Mesenchymal stem cell (in vitro differentiated cells and primary cell): ENCODE measurements around the gene LCLAT1.

Experiments
- DNase-seq: peaks from one replicate; pipeline ENCODE4 v3.0.0-alpha.2; 2013
- H2AFZ ChIP-seq: one replicate; pipeline ENCODE4 v1.6.1; 2013; ENCODE audit warnings: low read depth, mild to moderate bottlenecking, control low read depth, inconsistent platforms, low read length, moderate library complexity
- H2AK5ac ChIP-seq: 2 replicates; pipeline ENCODE4 v1.6.1; 2013; ENCODE audit warnings: low read length, moderate library complexity, mild to moderate bottlenecking, inconsistent platforms; ENCODE audit not compliant: severe bottlenecking
- H2BK120ac ChIP-seq: one replicate; pipeline ENCODE4 v1.6.1; 2013; ENCODE audit warnings: low read depth, mild to moderate bottlenecking, inconsistent platforms, low read length, moderate library complexity
- H2BK12ac ChIP-seq, 2 experiments: one replicate each; pipeline ENCODE4 v1.6.1; 2013; ENCODE audit warnings: inconsistent platforms in 2 of 2, low read length in 2 of 2, mild to moderate bottlenecking in 2 of 2, moderate library complexity in 2 of 2, control low read depth in 1 of 2
- H2BK15ac ChIP-seq: one replicate; pipeline ENCODE4 v1.6.1; 2013; ENCODE audit warnings: mild to moderate bottlenecking, low read depth, inconsistent platforms; ENCODE audit not compliant: poor library complexity, severe bottlenecking
- H2BK5ac ChIP-seq: 2 replicates; pipeline ENCODE4 v1.6.1; 2013; ENCODE audit warnings: low read depth, mild to moderate bottlenecking, low read length, control low read depth, inconsistent platforms; ENCODE audit not compliant: poor library complexity, severe bottlenecking
- H3K14ac ChIP-seq, 2 experiments: one replicate each; pipeline ENCODE4 v1.6.1; 2013; ENCODE audit warnings: inconsistent platforms in 2 of 2, low read length in 2 of 2, control low read depth in 1 of 2, mild to moderate bottlenecking in 1 of 2, moderate library complexity in 1 of 2
- H3K18ac ChIP-seq, 2 experiments: one replicate each; pipeline ENCODE4 v1.6.1; 2013; ENCODE audit warnings: inconsistent platforms in 2 of 2, low read length in 2 of 2, control low read depth in 1 of 2, low read depth in 1 of 2, mild to moderate bottlenecking in 1 of 2
- H3K23ac ChIP-seq, 2 experiments: one replicate each; pipeline ENCODE4 v1.6.1; 2013; ENCODE audit warnings: inconsistent platforms in 2 of 2, low read length in 2 of 2, mild to moderate bottlenecking in 2 of 2, moderate library complexity in 2 of 2, control low read depth in 1 of 2
- H3K27ac ChIP-seq: 2 replicates; pipeline ENCODE4 v1.5.1; 2013; ENCODE audit warnings: mild to moderate bottlenecking, moderate library complexity, low read length, control low read depth, inconsistent platforms; ENCODE audit not compliant: poor library complexity, severe bottlenecking
- H3K27me3 ChIP-seq, 2 experiments: 2 replicates each; pipeline versions ENCODE4 v1.6.1 to v1.7.0; 2013; ENCODE audit warnings: low read length in 2 of 2, mild to moderate bottlenecking in 2 of 2, moderate library complexity in 2 of 2, control low read depth in 1 of 2, inconsistent platforms in 1 of 2; ENCODE audit not compliant: control insufficient read depth in 1 of 2, insufficient read depth in 1 of 2
- H3K36me3 ChIP-seq, 2 experiments: 2 replicates each; pipeline versions ENCODE4 v1.6.1 to v1.7.0; 2013; ENCODE audit warnings: low read length in 2 of 2, control low read depth in 1 of 2, inconsistent platforms in 1 of 2, low read depth in 1 of 2, mild to moderate bottlenecking in 1 of 2; ENCODE audit not compliant: insufficient read depth in 2 of 2, control insufficient read depth in 1 of 2
- H3K4ac ChIP-seq, 2 experiments: one replicate each; pipeline ENCODE4 v1.6.1; 2013; ENCODE audit warnings: inconsistent platforms in 2 of 2, low read length in 2 of 2, mild to moderate bottlenecking in 2 of 2, moderate library complexity in 2 of 2, control low read depth in 1 of 2, low read depth in 1 of 2
- H3K4me1 ChIP-seq: 2 replicates; pipeline ENCODE4 v1.6.1; 2013; ENCODE audit warnings: low read depth, low read length, control low read depth; ENCODE audit not compliant: control insufficient read depth, insufficient read depth
- H3K4me2 ChIP-seq: 2 replicates; pipeline ENCODE4 v1.6.1; 2013; ENCODE audit warnings: low read length, mild to moderate bottlenecking, inconsistent platforms; ENCODE audit not compliant: poor library complexity, severe bottlenecking
- H3K4me3 ChIP-seq, 2 experiments: 2 replicates each; pipeline versions ENCODE4 v1.5.1 to v1.7.0; 2013; ENCODE audit warnings: low read length in 2 of 2, mild to moderate bottlenecking in 2 of 2, control low read depth in 1 of 2, low read depth in 1 of 2; ENCODE audit not compliant: insufficient read depth in 1 of 2
- H3K79me1 ChIP-seq: replicated peaks from 2 replicates; pipeline ENCODE4 v1.6.1; 2013; ENCODE audit warnings: mild to moderate bottlenecking, control low read depth, low read length, inconsistent platforms; ENCODE audit not compliant: poor library complexity, severe bottlenecking
- H3K9ac ChIP-seq: 2 replicates; pipeline ENCODE4 v1.7.0; 2013; ENCODE audit warnings: mild to moderate bottlenecking, low read length, moderate library complexity
- H3K9me3 ChIP-seq: 2 replicates; pipeline ENCODE4 v1.7.0; 2013; ENCODE audit warnings: mild to moderate bottlenecking, low read length; ENCODE audit not compliant: control insufficient read depth
- H4K8ac ChIP-seq: one replicate; pipeline ENCODE4 v1.6.1; 2013; ENCODE audit warnings: inconsistent platforms, mild to moderate bottlenecking, low read length, moderate library complexity
- H4K91ac ChIP-seq: one replicate; pipeline ENCODE4 v1.6.1; 2013; ENCODE audit warnings: mild to moderate bottlenecking, low read length, inconsistent platforms
- WGBS: methylation state at CpG from one replicate; pipeline ENCODE4 v1.1.7; 2013; ENCODE audit warnings: mixed read lengths; 5-methylcytosine and 5-hydroxymethylcytosine counted together

Gene LCLAT1

GRCh38 chr2:30444273-30444672 is 2.8 kb upstream of the LCLAT1 start:
- no peak overlapping the region for H2AFZ ChIP-seq
- no peak overlapping the region for H2AK5ac ChIP-seq
- no peak overlapping the region for H4K91ac ChIP-seq
- no peaks in the 10 kb centered on the region for H3K36me3 ChIP-seq
- no peak for DNase-seq
- H3K79me1 ChIP-seq = peaks cover 12% of the 10 kb centered on the region
- no peak overlapping the region for H3K4me2 ChIP-seq
- H2BK15ac ChIP-seq = no peak overlapping the region
- H3K4me3 ChIP-seq = no peak overlapping the region
- H3K27ac ChIP-seq = no peak overlapping the region
- H3K18ac ChIP-seq = no peak overlapping the region
- no peak overlapping the region for H3K14ac ChIP-seq
- peaks cover 5% of the 10 kb centered on the region for H3K4me1 ChIP-seq
- no peaks in the 10 kb centered on the region for H3K27me3 ChIP-seq
- no peak overlapping the region for H3K9ac ChIP-seq
- H2BK120ac ChIP-seq = no peak overlapping the region
- no peak overlapping the region for H2BK5ac ChIP-seq
- no peak overlapping the region for H4K8ac ChIP-seq
- H3K4ac ChIP-seq = no peak overlapping the region
- no peak overlapping the region for H2BK12ac ChIP-seq
- no peaks in the 10 kb centered on the region for H3K9me3 ChIP-seq
- 89% methylated on average over 3 of the region's 3 CpGs for WGBS
- no peak overlapping the region for H3K23ac ChIP-seq

GRCh38 chr2:30445266-30445821 is 1.7 kb upstream of the LCLAT1 start:
- Histone ChIP-seq H3K4me1 (peaks cover 5% of the 10 kb centered on the region), H3K27me3 (no peaks in the 10 kb centered on the region), H2AK5ac (no peak overlapping the region), H3K4me2 (no peak overlapping the region), H4K91ac (no peak overlapping the region), H4K8ac (no peak overlapping the region), H3K18ac (no peak overlapping the region), H3K4me3 (no peak overlapping the region), H3K14ac (no peak overlapping the region), H2BK5ac (no peak overlapping the region), H2BK120ac (no peak overlapping the region), H3K4ac (no peak overlapping the region), H3K36me3 (no peaks in the 10 kb centered on the region), H2BK15ac (no peak overlapping the region), H3K23ac (no peak overlapping the region), H3K27ac (no peak overlapping the region), H3K9ac (no peak overlapping the region), H2AFZ (no peak overlapping the region), H3K9me3 (no peaks in the 10 kb centered on the region), H2BK12ac (no peak overlapping the region), H3K79me1 (peaks cover 16% of the 10 kb centered on the region)
- WGBS = 95% methylated on average over 5 of the region's 6 CpGs
- DNase-seq = no peak

- H4K91ac ChIP-seq = no peak overlapping the region
- H2BK12ac ChIP-seq = no peak overlapping the region
- no peak overlapping the region for H2AK5ac ChIP-seq
- H3K79me1 ChIP-seq = peaks cover 18% of the 10 kb centered on the region
- no peaks in the 10 kb centered on the region for H3K36me3 ChIP-seq
- H3K9me3 ChIP-seq = no peaks in the 10 kb centered on the region
- no peak overlapping the region for H2BK15ac ChIP-seq
- peak overlapping the region; percentile 95 for H3K9ac ChIP-seq
- peak overlapping the region; percentile 94 to 96 for H3K4me3 ChIP-seq
- no peak overlapping the region for H3K27ac ChIP-seq
- peak overlapping the region in 1 of 2 experiments; percentile 79 for H3K4ac ChIP-seq
- no peaks in the 10 kb centered on the region for H3K27me3 ChIP-seq
- H2BK5ac ChIP-seq = no peak overlapping the region
- H3K14ac ChIP-seq = no peak overlapping the region
- H3K4me1 ChIP-seq = peaks cover 5% of the 10 kb centered on the region
- H2AFZ ChIP-seq = peak overlapping the region; percentile 81
- DNase-seq = peak; percentile 55
- peak overlapping the region in 1 of 2 experiments; percentile 48 for H3K18ac ChIP-seq
- peak overlapping the region; percentile 72 for H3K4me2 ChIP-seq
- 16% methylated on average over 12 of the region's 12 CpGs for WGBS
- peak overlapping the region; percentile 52 for H4K8ac ChIP-seq
- no peak overlapping the region for H3K23ac ChIP-seq
- peak overlapping the region; percentile 82 for H2BK120ac ChIP-seq
Measured at GRCh38 chr2:30446602-30447148, 371 bp upstream of the LCLAT1 start.

- Histone ChIP-seq H2AK5ac (no peak overlapping the region), H2BK120ac (no peak overlapping the region), H2BK5ac (no peak overlapping the region), H3K18ac (no peak overlapping the region), H3K23ac (no peak overlapping the region), H3K14ac (no peak overlapping the region), H3K27me3 (no peaks in the 10 kb centered on the region), H3K9me3 (no peaks in the 10 kb centered on the region), H3K9ac (peak overlapping the region; percentile 95), H2BK15ac (no peak overlapping the region), H3K36me3 (no peaks in the 10 kb centered on the region), H3K27ac (no peak overlapping the region), H2AFZ (no peak overlapping the region), H4K91ac (no peak overlapping the region), H3K4me3 (peak overlapping the region in 1 of 2 experiments; percentile 96), H3K4me2 (no peak overlapping the region), H3K4me1 (peaks cover 5% of the 10 kb centered on the region), H3K79me1 (peaks cover 24% of the 10 kb centered on the region), H2BK12ac (no peak overlapping the region), H4K8ac (no peak overlapping the region), H3K4ac (no peak overlapping the region)
- 91% methylated on average over 4 of the region's 4 CpGs for WGBS
- DNase-seq = no peak
Measured at GRCh38 chr2:30448308-30448707, 1.3 kb downstream of the LCLAT1 start.
